SU-DHL-6 (cell line): ENCODE measurements around the gene FAM3D.

ENCODE experiments used
- H2AFZ ChIP-seq: fragments of 200-600 bp; sonication (generic); 2 replicates; pipeline ENCODE4 v1.6.1; 2014; ENCODE audit warnings: low read depth, mild to moderate bottlenecking, moderate library complexity, mixed read lengths, antibody characterized with exemption, low read length; ENCODE audit not compliant: severe bottlenecking
- H3F3A ChIP-seq: fragments of 200-600 bp; shearing (Covaris generic); 2 replicates; pipeline ENCODE4 v1.6.0; 2016; ENCODE audit warnings: antibody characterized with exemption, mild to moderate bottlenecking; ENCODE audit not compliant: insufficient read depth
- H3K27ac ChIP-seq: fragments of 200-600 bp; sonication (generic); 2 replicates; pipeline ENCODE4 v1.5.1; 2016; ENCODE audit warnings: low read depth, mild to moderate bottlenecking, low read length, moderate library complexity, mixed read lengths
- H3K27me3 ChIP-seq: fragments of 200-600 bp; sonication (generic), shearing (Covaris generic); 2 replicates; pipeline ENCODE4 v1.6.0; 2014; ENCODE audit warnings: mild to moderate bottlenecking, low read length
- H3K36me3 ChIP-seq: fragments of 200-600 bp; sonication (generic); 2 replicates; pipeline ENCODE4 v1.6.1; 2014; ENCODE audit warnings: mild to moderate bottlenecking, low read length, mixed read lengths
- H3K4me2 ChIP-seq: fragments of 300-600, 200-600 bp; shearing (Covaris generic), sonication (generic); 2 replicates; pipeline ENCODE4 v1.6.0; 2014; ENCODE audit warnings: low read length, low read depth, mild to moderate bottlenecking; ENCODE audit not compliant: poor library complexity, severe bottlenecking
- H3K4me3 ChIP-seq: fragments of 200-600 bp; sonication (generic); 2 replicates; pipeline ENCODE4 v1.5.1; 2014; ENCODE audit warnings: antibody characterized with exemption, low read length, mild to moderate bottlenecking, mixed read lengths; ENCODE audit not compliant: insufficient read depth, poor library complexity, severe bottlenecking
- H3K79me2 ChIP-seq: fragments of 200-600 bp; sonication (generic); 2 replicates; pipeline ENCODE4 v1.6.1; 2014; ENCODE audit warnings: mild to moderate bottlenecking, low read length, moderate library complexity; ENCODE audit not compliant: insufficient read depth
- H3K9ac ChIP-seq: fragments of 200-600 bp; sonication (generic); 2 replicates; pipeline ENCODE4 v1.7.0; 2014; ENCODE audit warnings: mild to moderate bottlenecking, low read length
- H3K9me2 ChIP-seq: fragments of 200-600 bp; sonication (generic); replicated peaks from 2 replicates; pipeline ENCODE4 v1.6.1; 2014; ENCODE audit warnings: low read length; ENCODE audit not compliant: insufficient read depth
- H3K9me3 ChIP-seq: fragments of 200-600 bp; sonication (generic); 2 replicates; pipeline ENCODE4 v1.6.1; 2014; ENCODE audit warnings: low read length, mixed read lengths; ENCODE audit not compliant: insufficient read depth
- H4K20me1 ChIP-seq: fragments of 200-600 bp; sonication (generic); 2 replicates; pipeline ENCODE4 v1.6.1; 2014; ENCODE audit warnings: low read depth, mild to moderate bottlenecking, antibody characterized with exemption, low read length, moderate library complexity, mixed read lengths
- CTCF ChIP-seq: fragments of 200-600 bp; sonication (generic); IDR thresholded peaks from one replicate; pipeline ENCODE4 v1.5.1; 2017; ENCODE audit warnings: antibody characterized with exemption, mild to moderate bottlenecking, low read length, moderate library complexity; ENCODE audit not compliant: insufficient read depth, poor library complexity, severe bottlenecking
- EZH2phosphoT487 ChIP-seq: fragments of 200-600 bp; sonication (generic), shearing (Covaris generic); conservative IDR thresholded peaks from 2 replicates; pipeline ENCODE4 v1.6.1; 2018; ENCODE audit warnings: mild to moderate bottlenecking, antibody characterized with exemption, low read length, moderate library complexity, mixed read lengths

Gene FAM3D

GRCh38 chr3:58596834-58597518 is 69.6 kb downstream of the FAM3D start:
- H2AFZ ChIP-seq, result no peak overlapping the region
- no peak overlapping the region for H3K4me2 ChIP-seq
- no peak overlapping the region for H3K4me3 ChIP-seq
- H3K79me2 ChIP-seq, result no peaks in the 10 kb centered on the region
- TF ChIP-seq EZH2phosphoT487 (no peak), CTCF (no peak)
- H3K9me2 ChIP-seq, result no peaks in the 10 kb centered on the region
- no peaks in the 10 kb centered on the region for H3K27me3 ChIP-seq
- no peaks in the 10 kb centered on the region for H4K20me1 ChIP-seq
- no peaks in the 10 kb centered on the region for H3K36me3 ChIP-seq
- no peak overlapping the region for H3K9ac ChIP-seq
- no peaks in the 10 kb centered on the region for H3K9me3 ChIP-seq
- H3F3A ChIP-seq, result no peaks in the 10 kb centered on the region
- no peak overlapping the region for H3K27ac ChIP-seq

DNA sequence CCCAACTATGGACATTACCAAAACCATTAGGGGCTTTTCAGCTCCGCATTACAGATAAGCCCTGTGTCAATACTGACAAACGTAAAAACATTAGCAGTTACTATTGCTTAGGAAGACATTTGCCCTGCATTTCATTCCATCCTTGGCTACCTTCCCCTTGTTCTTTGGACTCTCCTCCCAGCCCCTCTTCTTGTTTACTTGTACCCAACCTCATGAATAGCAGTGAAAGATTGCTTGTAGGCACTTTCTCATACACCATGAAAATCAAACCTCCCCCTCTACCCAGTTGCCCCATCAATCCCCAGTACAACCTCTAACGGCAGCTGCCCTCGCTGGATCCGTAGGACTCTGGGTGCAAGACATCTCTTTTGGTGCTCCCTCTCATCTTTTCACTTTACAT is 72.5 kb downstream of the FAM3D start:
- no peak overlapping the region for H3K4me2 ChIP-seq
- no peak overlapping the region for H3K4me3 ChIP-seq
- no peaks in the 10 kb centered on the region for H4K20me1 ChIP-seq
- H3K27me3 ChIP-seq, result no peaks in the 10 kb centered on the region
- no peaks in the 10 kb centered on the region for H3K36me3 ChIP-seq
- no peaks in the 10 kb centered on the region for H3F3A ChIP-seq
- H3K9me3 ChIP-seq, result no peaks in the 10 kb centered on the region
- no peak overlapping the region for H2AFZ ChIP-seq
- no peaks in the 10 kb centered on the region for H3K79me2 ChIP-seq
- TF ChIP-seq CTCF, result no peak
- TF ChIP-seq EZH2phosphoT487, result no peak
- no peak overlapping the region for H3K27ac ChIP-seq
- H3K9ac ChIP-seq, result no peak overlapping the region
- H3K9me2 ChIP-seq, result no peaks in the 10 kb centered on the region

GRCh38 chr3:58591517-58592510 is 74.8 kb downstream of the FAM3D start:
- Histone ChIP-seq H2AFZ (no peak overlapping the region), H3K79me2 (no peaks in the 10 kb centered on the region), H3K9ac (no peak overlapping the region), H3K27ac (no peak overlapping the region), H3K9me2 (no peaks in the 10 kb centered on the region), H4K20me1 (no peaks in the 10 kb centered on the region), H3K4me2 (no peak overlapping the region), H3K36me3 (no peaks in the 10 kb centered on the region), H3K9me3 (no peaks in the 10 kb centered on the region), H3F3A (no peaks in the 10 kb centered on the region), H3K4me3 (no peak overlapping the region), H3K27me3 (no peaks in the 10 kb centered on the region)
- TF ChIP-seq EZH2phosphoT487 (no peak), CTCF (no peak)
